Sciatic nerve (tissue), 2 donors: ENCODE data around the gene MECP2. TPM values are rescaled to one million over a fixed set of nuclear protein-coding genes. Genes with fewer than 3 reads are reported as not detected.
A peak's percentile ranks its signal among the peaks of the same experiment; 100 is the strongest.

Experiments used
- ATAC-seq: fragments of 200-7000 bp; cut with Tn5 transposase; one replicate; pipeline ENCODE4 v1.9.1; 2020; ENCODE audit warnings: mild to moderate bottlenecking, moderate library complexity
- DNase-seq: peaks from one replicate; pipeline ENCODE4 v3.0.0-alpha.2; 2020; ENCODE audit warnings: low spot score
- intact Hi-C: fragments of 100-400 bp; cut with DNase I; formaldehyde crosslinking; loops from one replicate; pipeline ENCODE4 v1.14.2; 2022
- total RNA-seq: library from RNA; stranded (reverse); fragmentation: NEBNext Ultra II Directional; extraction: Animal tissue kit (Norgen Biotek cat#: 25700); gene quantifications from one replicate; pipeline ENCODE4 v1.2.1, GENCODE V29; 2021
- donor health status: DM: no; HTN: no; CAD: no.
- donor health status: DM: no; HTN: no; CAD: no.

The MECP2 gene
- total RNA-seq, 1 donor from 2014 or later = 85.6 TPM

DNA sequence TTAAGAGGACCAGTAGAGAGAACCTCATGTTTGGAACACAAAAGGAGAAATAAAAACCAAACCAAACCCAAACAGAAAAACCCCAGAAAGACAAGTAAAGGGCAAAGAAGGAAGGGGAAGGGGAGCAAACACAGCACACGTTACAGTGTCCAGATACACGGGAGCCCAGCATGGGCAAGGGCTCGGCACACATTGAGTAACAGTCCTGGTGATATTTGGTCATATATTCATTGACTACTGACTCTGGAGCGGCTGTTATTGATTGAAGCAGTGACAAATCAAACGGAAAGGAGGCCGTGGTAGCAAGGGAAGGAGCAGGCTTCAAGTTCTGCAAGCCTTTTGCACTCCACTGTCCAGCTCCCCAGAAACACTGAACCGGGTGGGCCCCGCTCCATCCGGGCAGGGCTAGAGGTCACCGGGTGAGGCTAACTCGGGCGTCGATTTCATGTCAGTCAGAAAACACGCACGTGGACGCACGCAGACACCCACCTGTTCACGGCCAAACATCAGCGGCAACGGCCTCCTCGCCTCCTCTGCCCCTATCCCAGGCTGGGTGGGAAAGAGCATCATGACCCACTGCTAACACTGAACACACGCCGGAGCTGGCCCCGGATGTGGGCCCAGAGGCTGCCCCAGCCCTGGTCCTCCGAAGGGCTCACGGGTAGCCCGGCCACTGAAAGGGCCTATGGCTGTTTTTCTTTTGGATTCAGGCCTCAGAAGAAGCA is 74.1 kb downstream of the MECP2 start:
- intact Hi-C loops = no loop called here
- ATAC-seq = no peak

GRCh38 chrX:154022108-154022507 is 75.4 kb downstream of the MECP2 start:
- intact Hi-C loops = no loop called here
- ATAC-seq = no peak
- DNase-seq = no peak

More for the DNA sequence above, 74.1 kb downstream of the MECP2 start:
- no peak for DNase-seq

DNA sequence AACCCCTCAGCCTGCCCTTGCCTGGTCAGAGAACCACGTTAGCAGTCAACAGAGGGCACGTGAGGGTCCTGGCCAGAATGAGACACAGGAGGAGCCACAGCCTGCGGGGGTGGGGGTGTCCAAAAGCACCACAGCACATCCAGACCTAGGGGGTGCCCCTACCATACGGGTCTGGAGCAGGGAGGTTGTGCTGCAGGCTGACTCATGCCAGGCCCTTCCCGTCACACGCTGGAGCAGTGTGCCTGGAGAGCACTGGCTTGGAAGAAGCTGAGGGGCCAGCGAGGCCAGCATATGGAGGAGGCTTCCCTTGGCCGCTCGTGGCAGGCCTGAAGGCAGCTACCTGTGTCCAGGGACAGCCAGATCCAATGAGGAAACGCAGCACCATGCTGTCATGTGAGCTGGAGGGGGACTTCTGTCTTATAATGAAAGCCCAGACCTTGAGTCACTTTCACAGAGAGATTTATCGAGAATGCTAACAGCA is 76.3 kb downstream of the MECP2 start:
- ATAC-seq (no peak), DNase-seq (no peak)
- intact Hi-C loops = no loop called here

DNA sequence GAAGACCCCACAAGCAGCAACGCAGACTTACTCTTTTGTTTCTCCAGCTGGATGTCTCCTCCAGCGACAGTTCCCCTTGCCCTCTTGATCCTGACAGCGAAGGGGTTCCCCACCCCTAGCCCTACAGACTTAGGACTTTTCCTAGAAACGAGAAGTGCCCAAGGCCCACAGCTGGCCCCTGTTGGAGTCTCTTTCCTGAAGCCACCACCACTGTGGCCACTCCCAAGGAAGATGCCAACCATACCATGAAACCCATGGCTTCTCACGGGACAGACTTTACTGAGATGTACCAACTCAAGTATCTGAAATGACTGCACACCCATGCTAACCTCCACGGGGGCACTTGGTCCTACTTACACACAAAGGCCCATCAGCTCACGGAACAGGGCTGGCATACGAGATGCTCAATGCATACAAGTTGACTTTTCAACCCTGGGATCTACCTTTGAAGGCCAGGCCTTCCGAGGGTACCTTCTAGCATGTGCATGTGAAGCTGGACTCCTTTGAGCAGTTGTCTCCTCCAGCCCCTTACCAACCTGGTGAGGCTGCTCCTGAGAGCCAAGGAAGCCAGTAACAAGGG is 76.9 kb downstream of the MECP2 start:
- intact Hi-C loops = no loop called here
- DNase-seq (no peak), ATAC-seq (no peak)

DNA sequence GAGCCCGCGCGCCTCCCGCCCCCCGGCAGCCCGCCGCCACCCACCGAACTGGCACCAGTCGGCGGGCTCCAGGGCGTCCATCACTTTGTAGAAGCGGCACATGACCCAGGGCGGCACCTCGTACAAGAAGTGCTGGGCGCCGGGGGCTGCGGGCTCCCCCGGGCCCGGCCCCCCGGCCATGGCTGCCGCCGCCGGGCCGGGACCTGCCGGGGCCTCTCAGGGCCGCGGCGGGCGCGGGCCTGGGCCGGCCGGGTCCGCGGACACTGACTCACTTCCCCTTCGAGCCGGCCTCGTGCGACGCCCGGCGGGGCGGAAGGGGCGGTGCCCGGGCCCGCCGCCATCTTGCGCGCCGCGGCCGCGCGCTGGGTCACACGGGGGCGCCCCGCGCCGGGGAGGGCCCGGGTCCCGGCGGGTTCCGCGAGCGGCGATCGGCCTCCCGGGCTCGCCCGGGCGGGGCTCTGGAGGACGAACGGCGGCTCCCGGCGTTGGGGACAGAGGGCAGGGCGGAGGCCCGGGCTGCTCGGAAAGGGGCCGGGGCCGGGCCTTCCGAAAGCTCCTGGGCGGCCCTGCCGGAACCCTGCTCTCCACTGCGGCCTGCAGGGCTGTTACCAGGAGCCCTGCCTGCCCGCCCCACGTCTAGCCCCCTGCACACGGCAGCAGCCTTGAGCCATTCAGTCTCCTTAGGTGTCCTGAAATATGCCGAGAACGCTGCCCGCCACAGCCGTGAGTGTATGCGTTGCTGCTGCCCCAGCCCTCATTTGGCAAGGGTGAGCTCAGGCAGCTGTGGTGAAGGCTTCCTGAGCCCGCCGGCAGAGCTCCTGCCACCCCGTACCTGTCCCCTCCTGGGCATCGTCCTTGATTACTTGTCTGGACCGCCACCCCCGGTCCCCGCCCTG is 77.6 kb downstream of the MECP2 start, which contains the start of gene IRAK1:
TSS of gene IRAK1 (minus strand) at position 270 of the 896 bp plus-strand sequence. CDS start at position 180, 90 bp downstream.
- intact Hi-C loops = no loop called here
- DNase-seq (no peak), ATAC-seq (peak; percentile 69)

- intact Hi-C loops = no loop called here
- DNase-seq (no peak), ATAC-seq (no peak)
Measured at GRCh38 chrX:154019061-154019621, 78.4 kb downstream of the MECP2 start.

- no peak for DNase-seq
- ATAC-seq = no peak
- intact Hi-C loops = no loop called here
Measured at GRCh38 chrX:154018518-154019060, 78.9 kb downstream of the MECP2 start.

GRCh38 chrX:154017766-154018517 is 79.6 kb downstream of the MECP2 start:
- intact Hi-C loops = no loop called here
- no peak for ATAC-seq

GRCh38 chrX:154016366-154017076 is 81.0 kb downstream of the MECP2 start:
- ATAC-seq = no peak
- no peak for DNase-seq
- intact Hi-C loops = no loop called here

More at GRCh38 chrX:154017766-154018517, 79.6 kb downstream of the MECP2 start:
- no peak for DNase-seq

DNA sequence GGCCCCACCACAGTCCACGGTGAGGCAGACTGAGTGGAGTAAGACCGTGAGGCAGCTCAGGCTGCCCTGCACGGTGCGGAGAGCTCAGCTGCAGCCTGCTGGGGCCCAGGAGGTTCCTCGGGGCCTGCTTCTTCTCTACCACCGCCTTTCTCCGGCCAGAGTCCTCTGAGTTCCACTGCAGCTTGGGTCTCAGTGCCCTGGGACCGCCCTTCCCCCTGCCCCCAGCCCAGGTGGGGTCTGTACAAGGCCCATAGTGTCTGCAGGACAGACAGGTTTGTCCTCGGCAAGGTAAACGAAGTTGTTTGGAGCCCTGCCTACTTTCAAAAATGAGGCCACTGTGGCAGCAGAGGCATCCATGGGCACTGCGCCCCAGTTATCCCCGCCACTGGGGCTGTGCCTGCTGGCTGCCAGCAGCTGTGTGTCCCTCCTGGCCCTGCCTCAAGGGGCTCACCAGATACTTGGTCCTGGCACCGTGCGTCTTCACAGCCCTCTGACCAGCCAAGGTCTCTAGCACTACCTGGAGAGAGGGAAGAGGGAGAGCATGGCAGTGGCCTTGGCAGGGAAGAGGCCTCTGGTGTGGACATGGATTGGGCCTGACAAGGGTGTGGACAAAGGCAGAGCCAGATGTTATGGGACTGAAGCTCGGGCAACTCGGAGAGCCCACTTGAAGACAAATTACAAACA is 81.8 kb downstream of the MECP2 start:
- intact Hi-C loops = no loop called here
- ATAC-seq (no peak), DNase-seq (no peak)

DNA sequence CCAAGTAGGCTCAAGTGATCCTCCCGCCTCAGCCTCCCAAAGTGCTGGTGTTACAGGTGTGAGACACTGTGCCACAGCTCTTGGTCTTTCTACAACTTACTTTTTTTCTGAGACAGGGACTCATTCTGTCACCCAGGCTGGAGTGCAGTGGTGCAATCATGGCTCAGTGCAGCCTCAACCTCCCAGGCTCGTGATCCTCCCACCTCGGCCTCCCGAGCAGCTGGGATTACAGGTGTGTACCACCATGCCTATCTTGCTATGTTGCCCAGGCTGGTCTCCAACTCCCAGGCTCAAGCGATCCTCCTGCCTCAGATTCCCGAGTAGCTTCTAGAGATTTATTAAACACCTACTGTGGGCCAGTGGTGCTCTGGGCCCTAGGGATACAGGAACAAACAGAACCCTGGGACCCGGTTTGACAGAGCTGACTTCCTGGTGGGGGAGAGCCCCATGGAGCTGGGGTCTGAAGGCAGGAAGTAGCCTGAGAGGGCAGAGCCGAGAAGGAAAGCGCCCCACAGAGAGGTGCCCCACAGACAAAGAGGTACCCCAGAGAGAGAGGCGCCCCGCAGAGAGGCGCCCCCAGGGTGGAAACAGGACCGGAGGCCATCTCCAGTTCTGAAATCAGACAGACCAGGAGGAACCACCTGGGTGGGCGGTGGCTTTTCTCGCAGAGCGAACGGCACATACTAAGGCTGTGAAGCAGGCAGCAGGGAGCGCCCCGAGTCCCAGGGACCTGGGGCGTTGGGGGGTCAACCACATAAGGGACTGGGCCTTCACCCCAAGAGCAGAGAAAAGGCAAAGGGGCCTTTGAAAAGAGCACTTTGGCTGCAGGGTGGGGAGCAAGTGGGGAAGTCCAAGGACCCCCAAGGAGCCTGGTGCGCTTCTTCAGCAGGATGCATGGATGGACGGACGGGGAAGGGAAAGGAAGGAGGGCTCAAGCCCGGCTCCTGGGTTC is 82.8 kb downstream of the MECP2 start:
- intact Hi-C loops = no loop called here
- no peak for DNase-seq
- ATAC-seq = no peak

DNA sequence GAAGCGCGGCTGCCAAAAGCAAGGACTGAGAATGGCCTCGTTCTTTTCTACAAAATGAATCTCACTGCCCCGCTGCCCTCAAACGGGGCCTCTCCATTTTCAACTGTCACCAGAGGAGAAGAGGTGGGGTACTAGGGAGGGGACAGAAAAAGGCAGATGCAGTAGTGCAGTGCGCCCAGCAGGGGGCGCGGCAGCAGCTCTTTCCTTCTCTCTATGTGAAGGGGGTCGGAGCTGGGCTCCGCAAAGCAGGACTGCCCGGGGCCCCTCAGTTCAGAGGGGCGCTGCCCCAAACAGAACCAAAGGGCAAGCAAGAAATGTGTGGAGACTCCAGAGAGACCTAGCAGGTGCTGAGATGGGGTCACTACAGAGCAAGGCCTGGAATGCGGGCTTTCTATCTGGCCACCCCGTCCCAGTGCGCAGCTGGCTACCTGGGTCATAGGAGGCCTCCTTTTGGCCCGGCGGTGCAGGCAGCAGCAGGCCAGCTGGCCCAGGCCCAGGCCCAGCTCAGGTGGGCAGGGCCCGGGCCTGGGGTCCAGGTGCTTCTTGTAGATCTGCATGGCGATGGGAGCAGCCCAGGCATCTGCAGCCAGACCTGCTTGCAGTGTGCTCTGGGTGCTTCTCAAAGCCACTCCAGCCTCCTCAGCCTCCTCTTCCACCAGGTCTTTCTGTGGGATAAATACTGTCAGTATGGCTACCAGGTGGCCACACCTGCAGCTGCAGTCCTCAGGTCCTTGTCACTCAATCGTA is 83.7 kb downstream of the MECP2 start:
- intact Hi-C loops = no loop called here
- DNase-seq (no peak), ATAC-seq (peak; percentile 80)

DNA sequence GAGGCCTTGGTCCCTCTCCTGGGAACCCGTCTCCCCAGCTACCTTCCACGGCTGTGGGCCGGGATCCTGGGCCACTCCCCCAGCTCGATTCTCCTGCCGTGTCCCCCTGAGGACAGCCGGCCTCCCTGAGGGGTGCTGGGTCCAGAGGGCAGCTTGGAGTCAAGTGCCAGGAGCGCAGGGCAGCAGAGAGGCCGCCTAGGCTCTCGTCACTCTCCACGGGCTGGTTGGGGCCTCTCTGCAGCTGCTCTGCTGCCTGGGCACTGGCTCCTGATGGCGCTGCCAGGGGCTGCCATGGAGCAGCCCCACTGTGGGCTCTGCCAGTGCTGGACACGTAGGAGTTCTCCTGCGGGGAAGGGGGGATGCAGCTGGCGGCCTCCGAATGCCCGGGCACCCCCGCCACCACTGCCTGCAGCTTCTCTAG is 84.5 kb downstream of the MECP2 start:
- intact Hi-C loops = no loop called here
- ATAC-seq (peak; percentile 27), DNase-seq (no peak)

- DNase-seq = no peak
- intact Hi-C loops = no loop called here
- peak; percentile 85 for ATAC-seq
Measured at GRCh38 chrX:154012336-154012991, 85.1 kb downstream of the MECP2 start.
